Stimulated activated CD8-positive, alpha-beta memory T cell treated with anti-CD3 and anti-CD28 coated beads, Interleukin-4, amount 100 ng/mL, for 48 hours (primary cell): ENCODE results near the gene TCOF1.

Experiments
- DNase-seq: peaks from one replicate; pipeline ENCODE4 v3.0.0-alpha.2; 2020

The TCOF1 gene

GRCh38 chr5:150323092-150323491 lies 34.4 kb upstream of the TCOF1 start:
- no peak for DNase-seq

GRCh38 chr5:150323819-150324218 lies 33.7 kb upstream of the TCOF1 start:
- no peak for DNase-seq

GRCh38 chr5:150325426-150325825 lies 32.1 kb upstream of the TCOF1 start:
- DNase-seq: no peak

GRCh38 chr5:150326707-150327106 lies 30.8 kb upstream of the TCOF1 start:
- no peak for DNase-seq

GRCh38 chr5:150327139-150327538 lies 30.4 kb upstream of the TCOF1 start:
- DNase-seq: no peak

- no peak for DNase-seq
Observed at GRCh38 chr5:150328515-150328914, 29.0 kb upstream of the TCOF1 start.

- no peak for DNase-seq
Observed at GRCh38 chr5:150329038-150329437, 28.5 kb upstream of the TCOF1 start.

- DNase-seq: no peak
Observed at GRCh38 chr5:150329881-150330876, 27.3 kb upstream of the TCOF1 start.

- DNase-seq: no peak
Observed at GRCh38 chr5:150333400-150333799, 24.1 kb upstream of the TCOF1 start.

GRCh38 chr5:150335778-150336177 lies 21.7 kb upstream of the TCOF1 start:
- no peak for DNase-seq

- DNase-seq: no peak
Observed at GRCh38 chr5:150338546-150338945, 19.0 kb upstream of the TCOF1 start.

- no peak for DNase-seq
Observed at GRCh38 chr5:150339165-150339564, 18.3 kb upstream of the TCOF1 start.

GRCh38 chr5:150339841-150340240 lies 17.7 kb upstream of the TCOF1 start:
- DNase-seq: no peak

- DNase-seq: no peak
Observed at GRCh38 chr5:150340614-150341255, 16.8 kb upstream of the TCOF1 start.

- no peak for DNase-seq
Observed at GRCh38 chr5:150341331-150341730, 16.2 kb upstream of the TCOF1 start.

- no peak for DNase-seq
Observed at GRCh38 chr5:150341989-150342388, 15.5 kb upstream of the TCOF1 start.

GRCh38 chr5:150342583-150342982 lies 14.9 kb upstream of the TCOF1 start:
- DNase-seq: no peak

- DNase-seq: no peak
Observed at GRCh38 chr5:150343994-150344631, 13.4 kb upstream of the TCOF1 start.

GRCh38 chr5:150345716-150346115 lies 11.8 kb upstream of the TCOF1 start:
- no peak for DNase-seq

GRCh38 chr5:150346592-150346991 lies 10.9 kb upstream of the TCOF1 start:
- DNase-seq: no peak

GRCh38 chr5:150347003-150347402 lies 10.5 kb upstream of the TCOF1 start:
- DNase-seq: no peak

GRCh38 chr5:150347451-150347850 lies 10.0 kb upstream of the TCOF1 start:
- DNase-seq: no peak

- no peak for DNase-seq
Observed at GRCh38 chr5:150349681-150350275, 7.7 kb upstream of the TCOF1 start.
